HCT116 (cell line): ENCODE results near the gene KRT13.
A peak's percentile ranks its signal among the peaks of the same experiment; 100 is the strongest.

Experiments
- ATF3 ChIP-seq: IDR thresholded peaks from 2 replicates; pipeline ENCODE4 v1.6.1; 2012
- CBX3 ChIP-seq: IDR thresholded peaks from 2 replicates; pipeline ENCODE4 v1.6.1; 2012; ENCODE audit warnings: low read depth
- EZH2 ChIP-seq: fragments of 200-600 bp; sonication (generic); IDR thresholded peaks from 2 replicates; pipeline ENCODE4 v1.6.1; 2017; ENCODE audit warnings: antibody characterized with exemption, mixed run types
- EZH2phosphoT487 ChIP-seq: fragments of 200-600 bp; IDR thresholded peaks from 2 replicates; pipeline ENCODE4 v1.6.1; 2018; ENCODE audit warnings: antibody characterized with exemption, borderline replicate concordance
- MAX ChIP-seq: IDR thresholded peaks from 2 replicates; pipeline ENCODE4 v1.6.1; 2012
- POLR2A ChIP-seq: IDR thresholded peaks from 2 replicates; pipeline ENCODE4 v1.7.0; 2011; ENCODE audit warnings: borderline replicate concordance; ENCODE audit not compliant: insufficient read depth, insufficient read length; ENCODE audit errors: extremely low read depth
- POLR2AphosphoS5 ChIP-seq: IDR thresholded peaks from 2 replicates; pipeline ENCODE4 v1.6.1; 2011; ENCODE audit warnings: mild to moderate bottlenecking, low read depth, low read length, moderate library complexity
- RAD21 ChIP-seq: IDR thresholded peaks from 2 replicates; pipeline ENCODE4 v1.6.1; 2012; ENCODE audit warnings: low read depth, mild to moderate bottlenecking
- SP1 ChIP-seq: IDR thresholded peaks from 2 replicates; pipeline ENCODE4 v1.6.1; 2012; ENCODE audit warnings: low read depth
- SRF ChIP-seq: IDR thresholded peaks from 2 replicates; pipeline ENCODE4 v1.6.1; 2012; ENCODE audit warnings: low read depth
- TCF7L2 ChIP-seq: IDR thresholded peaks from 2 replicates; pipeline ENCODE4 v1.7.0; 2011; ENCODE audit warnings: borderline replicate concordance, inconsistent platforms; ENCODE audit not compliant: insufficient read depth, insufficient read length; ENCODE audit errors: extremely low read depth
- TF ChIP-seq, protein P1 (sequence below), 3 experiments: fragments of 200-600 bp in 1 of 3; sonication (generic) in 1 of 3; IDR thresholded peaks in 2 of 3; conservative IDR thresholded peaks in 1 of 3; 2 replicates each; pipeline ENCODE4 v1.5.1; 2012 to 2017; ENCODE audit warnings: low read depth in 2 of 3, low read length in 2 of 3, antibody characterized with exemption in 1 of 3, borderline replicate concordance in 1 of 3, control low read depth in 1 of 3, mild to moderate bottlenecking in 1 of 3, mixed read lengths in 1 of 3, mixed run types in 1 of 3, moderate library complexity in 1 of 3; ENCODE audit not compliant: insufficient read depth in 1 of 3
- TF ChIP-seq, protein P2 (sequence below): IDR thresholded peaks from 2 replicates; pipeline ENCODE4 v1.6.1; 2011; ENCODE audit warnings: mild to moderate bottlenecking, low read length, moderate library complexity; ENCODE audit not compliant: insufficient replicate concordance; ENCODE audit errors: extremely low read depth
- TF ChIP-seq, protein P3 (sequence below): IDR thresholded peaks from 2 replicates; pipeline ENCODE4 v1.6.1; 2012; ENCODE audit warnings: low read depth

- no peak for TF ChIP-seq TCF7L2
- TF ChIP-seq, protein P1, sequence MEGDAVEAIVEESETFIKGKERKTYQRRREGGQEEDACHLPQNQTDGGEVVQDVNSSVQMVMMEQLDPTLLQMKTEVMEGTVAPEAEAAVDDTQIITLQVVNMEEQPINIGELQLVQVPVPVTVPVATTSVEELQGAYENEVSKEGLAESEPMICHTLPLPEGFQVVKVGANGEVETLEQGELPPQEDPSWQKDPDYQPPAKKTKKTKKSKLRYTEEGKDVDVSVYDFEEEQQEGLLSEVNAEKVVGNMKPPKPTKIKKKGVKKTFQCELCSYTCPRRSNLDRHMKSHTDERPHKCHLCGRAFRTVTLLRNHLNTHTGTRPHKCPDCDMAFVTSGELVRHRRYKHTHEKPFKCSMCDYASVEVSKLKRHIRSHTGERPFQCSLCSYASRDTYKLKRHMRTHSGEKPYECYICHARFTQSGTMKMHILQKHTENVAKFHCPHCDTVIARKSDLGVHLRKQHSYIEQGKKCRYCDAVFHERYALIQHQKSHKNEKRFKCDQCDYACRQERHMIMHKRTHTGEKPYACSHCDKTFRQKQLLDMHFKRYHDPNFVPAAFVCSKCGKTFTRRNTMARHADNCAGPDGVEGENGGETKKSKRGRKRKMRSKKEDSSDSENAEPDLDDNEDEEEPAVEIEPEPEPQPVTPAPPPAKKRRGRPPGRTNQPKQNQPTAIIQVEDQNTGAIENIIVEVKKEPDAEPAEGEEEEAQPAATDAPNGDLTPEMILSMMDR (IDR thresholded peaks at IDR 0.05 in 2 of 3, conservative IDR thresholded peaks at IDR 0.05 in 1 of 3; ENCODE audit: borderline replicate concordance in 1 of 3, insufficient read depth in 1 of 3, low read depth in 2 of 3, low read length in 2 of 3) = no peak
- TF ChIP-seq, protein P2, sequence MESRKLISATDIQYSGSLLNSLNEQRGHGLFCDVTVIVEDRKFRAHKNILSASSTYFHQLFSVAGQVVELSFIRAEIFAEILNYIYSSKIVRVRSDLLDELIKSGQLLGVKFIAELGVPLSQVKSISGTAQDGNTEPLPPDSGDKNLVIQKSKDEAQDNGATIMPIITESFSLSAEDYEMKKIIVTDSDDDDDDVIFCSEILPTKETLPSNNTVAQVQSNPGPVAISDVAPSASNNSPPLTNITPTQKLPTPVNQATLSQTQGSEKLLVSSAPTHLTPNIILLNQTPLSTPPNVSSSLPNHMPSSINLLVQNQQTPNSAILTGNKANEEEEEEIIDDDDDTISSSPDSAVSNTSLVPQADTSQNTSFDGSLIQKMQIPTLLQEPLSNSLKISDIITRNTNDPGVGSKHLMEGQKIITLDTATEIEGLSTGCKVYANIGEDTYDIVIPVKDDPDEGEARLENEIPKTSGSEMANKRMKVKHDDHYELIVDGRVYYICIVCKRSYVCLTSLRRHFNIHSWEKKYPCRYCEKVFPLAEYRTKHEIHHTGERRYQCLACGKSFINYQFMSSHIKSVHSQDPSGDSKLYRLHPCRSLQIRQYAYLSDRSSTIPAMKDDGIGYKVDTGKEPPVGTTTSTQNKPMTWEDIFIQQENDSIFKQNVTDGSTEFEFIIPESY = no peak
- no peak for TF ChIP-seq EZH2phosphoT487
- TF ChIP-seq EZH2 = no peak
- no peak for TF ChIP-seq ATF3
- TF ChIP-seq CBX3 = no peak
- TF ChIP-seq MAX = no peak
- TF ChIP-seq POLR2A = no peak
- TF ChIP-seq SRF = no peak
- no peak for TF ChIP-seq POLR2AphosphoS5
- TF ChIP-seq, protein P3, sequence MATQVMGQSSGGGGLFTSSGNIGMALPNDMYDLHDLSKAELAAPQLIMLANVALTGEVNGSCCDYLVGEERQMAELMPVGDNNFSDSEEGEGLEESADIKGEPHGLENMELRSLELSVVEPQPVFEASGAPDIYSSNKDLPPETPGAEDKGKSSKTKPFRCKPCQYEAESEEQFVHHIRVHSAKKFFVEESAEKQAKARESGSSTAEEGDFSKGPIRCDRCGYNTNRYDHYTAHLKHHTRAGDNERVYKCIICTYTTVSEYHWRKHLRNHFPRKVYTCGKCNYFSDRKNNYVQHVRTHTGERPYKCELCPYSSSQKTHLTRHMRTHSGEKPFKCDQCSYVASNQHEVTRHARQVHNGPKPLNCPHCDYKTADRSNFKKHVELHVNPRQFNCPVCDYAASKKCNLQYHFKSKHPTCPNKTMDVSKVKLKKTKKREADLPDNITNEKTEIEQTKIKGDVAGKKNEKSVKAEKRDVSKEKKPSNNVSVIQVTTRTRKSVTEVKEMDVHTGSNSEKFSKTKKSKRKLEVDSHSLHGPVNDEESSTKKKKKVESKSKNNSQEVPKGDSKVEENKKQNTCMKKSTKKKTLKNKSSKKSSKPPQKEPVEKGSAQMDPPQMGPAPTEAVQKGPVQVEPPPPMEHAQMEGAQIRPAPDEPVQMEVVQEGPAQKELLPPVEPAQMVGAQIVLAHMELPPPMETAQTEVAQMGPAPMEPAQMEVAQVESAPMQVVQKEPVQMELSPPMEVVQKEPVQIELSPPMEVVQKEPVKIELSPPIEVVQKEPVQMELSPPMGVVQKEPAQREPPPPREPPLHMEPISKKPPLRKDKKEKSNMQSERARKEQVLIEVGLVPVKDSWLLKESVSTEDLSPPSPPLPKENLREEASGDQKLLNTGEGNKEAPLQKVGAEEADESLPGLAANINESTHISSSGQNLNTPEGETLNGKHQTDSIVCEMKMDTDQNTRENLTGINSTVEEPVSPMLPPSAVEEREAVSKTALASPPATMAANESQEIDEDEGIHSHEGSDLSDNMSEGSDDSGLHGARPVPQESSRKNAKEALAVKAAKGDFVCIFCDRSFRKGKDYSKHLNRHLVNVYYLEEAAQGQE = no peak
- peak; percentile 38; the same call in 1 of the 2 replicates for TF ChIP-seq SP1
- no peak for TF ChIP-seq RAD21
Measured at GRCh38 chr17:41540921-41541625, 35.7 kb upstream of the KRT13 start.
